Fibroblast of the conjunctiva (primary cell): Measurements from ENCODE around the gene CTNNA2.

Experiments used
- DNase-seq: peaks from one replicate; pipeline ENCODE4 v3.0.0-alpha.2; 2010; ENCODE audit warnings: low read depth

The CTNNA2 gene

DNA sequence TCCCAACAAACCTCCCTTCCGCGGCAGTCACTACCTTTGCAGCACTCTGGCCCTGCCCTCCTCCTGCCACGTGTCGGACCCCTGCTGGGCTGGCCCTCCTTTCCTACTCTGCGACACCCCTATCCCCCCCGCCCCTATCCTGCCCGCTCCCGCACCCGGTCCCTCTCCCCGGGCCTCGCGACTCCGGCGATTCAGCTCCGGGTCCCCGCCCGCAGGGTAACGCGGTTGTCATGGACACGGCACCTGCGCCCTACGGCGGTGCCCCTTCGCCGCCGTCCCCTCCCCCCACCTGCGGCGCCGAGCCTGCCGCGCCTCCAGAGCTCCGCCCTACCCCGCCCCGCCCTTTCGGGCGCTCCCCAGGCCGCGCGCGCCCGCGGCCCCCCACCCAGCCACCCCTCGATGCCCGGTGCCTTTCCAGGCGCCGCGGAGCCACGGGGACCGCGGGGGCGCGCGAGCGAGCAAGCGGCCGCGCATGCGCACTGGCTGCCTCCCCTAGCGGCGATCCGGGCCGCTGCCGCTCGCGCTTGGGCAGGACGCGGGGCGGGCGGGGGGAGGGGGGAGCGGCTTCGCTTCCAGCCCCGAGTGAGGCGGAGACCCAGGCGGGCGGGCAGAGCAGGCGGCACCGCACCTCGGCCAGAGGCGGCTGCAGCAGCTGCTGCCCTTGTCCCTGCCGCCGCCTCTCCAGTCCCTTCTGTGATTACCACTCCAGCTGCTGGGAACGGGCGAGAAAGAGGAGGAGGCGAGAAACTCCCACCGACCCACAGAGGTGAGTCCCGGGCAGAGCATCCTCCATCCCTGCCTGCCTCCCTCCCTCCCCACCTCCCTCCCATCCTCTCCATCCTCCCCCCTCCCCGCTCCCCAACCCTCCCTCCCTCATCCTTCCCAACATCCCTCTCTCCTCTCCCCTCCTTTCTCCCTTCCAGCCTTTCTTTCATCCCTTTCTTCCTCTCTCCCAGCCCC lies at the start of gene CTNNA2:
Gene CTNNA2 (plus strand): TSS at position 610 of the 960 bp plus-strand sequence.
- no peak for DNase-seq

DNA sequence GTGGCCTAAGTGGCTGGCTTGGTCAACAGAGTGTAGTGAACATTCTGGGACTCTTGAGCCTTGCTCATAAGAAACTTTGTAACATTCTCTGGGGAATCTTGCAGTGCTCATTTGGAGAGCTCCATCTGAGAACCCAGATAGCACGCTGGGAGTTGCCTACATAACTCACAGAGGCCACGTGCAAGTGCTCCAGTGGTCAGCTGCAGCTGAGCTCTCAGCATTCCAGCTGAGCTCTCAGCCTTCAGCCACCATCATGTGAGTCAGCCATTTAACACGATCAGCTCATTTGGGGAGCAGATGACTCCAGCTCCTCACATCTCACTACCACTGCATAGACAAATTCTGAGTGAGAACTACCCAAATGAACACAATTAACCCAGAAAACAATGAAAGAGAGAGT lies 25.5 kb upstream of the CTNNA2 start:
- no peak for DNase-seq

DNA sequence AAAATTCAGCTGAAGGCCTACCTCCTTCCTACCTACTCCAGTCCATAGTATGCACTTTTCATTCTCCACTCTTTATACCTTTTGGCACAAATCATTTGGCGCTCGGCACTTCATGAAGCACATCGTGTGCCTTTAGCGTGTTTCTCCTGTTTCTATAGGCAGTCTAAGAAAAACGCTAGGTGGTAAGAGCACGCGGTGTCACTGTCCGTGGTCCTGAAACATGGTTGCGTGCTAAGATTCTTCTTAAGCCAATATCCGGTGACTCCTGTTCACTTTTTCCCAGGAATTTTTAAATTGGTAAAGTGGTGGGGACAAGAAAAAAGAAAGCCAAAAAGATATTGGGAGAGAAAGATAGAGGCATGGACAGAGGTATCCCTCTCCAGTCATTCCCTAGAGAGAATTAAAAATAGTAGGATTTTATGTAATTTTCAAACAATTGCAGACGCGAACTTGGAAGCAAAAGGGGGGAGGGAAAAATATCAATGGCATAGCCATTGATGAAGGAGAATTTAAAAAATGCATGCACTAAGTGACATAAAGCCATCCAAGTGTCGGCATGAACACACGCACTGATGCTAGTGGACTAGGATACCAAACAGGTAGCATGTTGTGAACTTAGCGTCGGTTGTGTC lies 1.4 kb upstream of the CTNNA2 start:
- no peak for DNase-seq

DNA sequence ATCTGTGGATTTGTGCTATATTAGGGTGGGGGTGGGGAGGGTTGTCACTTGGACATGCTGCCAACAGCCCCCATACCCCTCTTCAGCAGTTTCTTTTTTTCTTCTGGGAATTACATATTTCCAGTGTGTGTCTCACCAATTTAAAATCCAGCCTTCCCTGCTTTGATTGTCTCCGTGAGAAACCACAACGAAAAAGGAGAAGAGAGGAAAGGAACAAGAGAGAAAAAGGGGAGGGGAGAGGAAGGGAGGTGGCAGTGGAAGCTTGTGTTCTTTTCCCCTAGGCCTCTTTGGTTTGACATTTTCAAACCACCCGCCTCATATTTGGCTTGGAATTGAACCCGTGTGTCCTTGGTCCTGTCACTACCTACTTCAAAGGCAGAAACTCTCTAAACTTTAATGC lies 860 bp downstream of the CTNNA2 start:
- DNase-seq, result no peak

DNA sequence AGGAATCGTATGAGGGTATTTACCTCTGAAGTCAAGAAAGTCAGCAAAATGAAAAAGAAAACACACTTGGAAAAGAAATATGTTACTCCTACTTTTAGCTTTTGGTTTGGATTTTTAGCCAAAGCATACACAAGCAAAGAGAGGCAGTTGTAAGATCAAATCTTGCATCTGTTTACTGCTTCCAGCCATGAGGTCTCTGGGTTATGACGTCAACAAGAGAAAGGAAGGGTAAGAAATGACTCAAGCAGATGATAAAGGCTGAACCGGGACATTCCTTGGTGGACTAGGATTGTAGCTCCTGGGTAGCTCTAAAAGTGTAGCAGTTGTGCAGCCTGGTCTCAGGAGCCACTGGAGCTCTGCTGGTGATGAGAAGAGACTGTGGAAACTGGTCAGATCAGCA lies 16.8 kb downstream of the CTNNA2 start:
- no peak for DNase-seq

DNA sequence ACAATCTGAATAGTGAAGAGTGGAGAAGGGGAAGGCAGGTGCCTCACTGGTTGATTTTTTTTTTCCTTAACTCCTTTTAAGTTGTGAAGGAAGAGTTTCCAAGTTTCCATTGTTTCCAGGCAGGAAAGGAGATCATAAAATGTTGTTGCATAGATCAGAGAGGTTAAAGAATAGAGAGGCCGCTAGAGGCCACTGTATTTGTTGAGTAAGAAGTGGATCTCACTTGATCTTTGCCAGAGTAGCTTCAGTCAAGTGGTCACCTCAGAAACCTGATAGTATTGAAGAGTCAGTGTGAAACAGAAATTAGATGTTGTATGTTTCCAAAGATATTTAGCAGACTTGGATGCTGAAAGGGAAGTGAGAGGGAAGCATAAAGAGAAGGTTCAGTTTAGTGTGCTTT lies 17.6 kb downstream of the CTNNA2 start:
- DNase-seq, result no peak

DNA sequence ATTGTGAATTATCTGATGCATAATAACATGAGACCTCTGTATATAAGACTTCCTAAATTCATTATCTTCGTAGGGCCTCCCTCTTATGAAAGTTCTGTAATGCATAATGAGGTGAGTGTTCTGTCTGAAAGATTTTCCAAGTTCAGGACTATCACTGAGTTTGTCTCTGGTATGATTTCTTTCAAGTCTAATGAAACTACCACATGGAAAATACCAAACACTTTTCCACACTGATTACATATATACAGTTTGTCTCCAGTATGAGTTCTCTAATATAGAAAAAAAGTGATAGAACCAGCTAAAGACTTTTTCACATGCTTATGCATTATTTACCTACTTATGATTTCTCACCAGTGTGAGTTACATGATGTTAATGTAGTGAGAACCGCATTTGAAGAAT lies 34.7 kb downstream of the CTNNA2 start:
- no peak for DNase-seq

DNA sequence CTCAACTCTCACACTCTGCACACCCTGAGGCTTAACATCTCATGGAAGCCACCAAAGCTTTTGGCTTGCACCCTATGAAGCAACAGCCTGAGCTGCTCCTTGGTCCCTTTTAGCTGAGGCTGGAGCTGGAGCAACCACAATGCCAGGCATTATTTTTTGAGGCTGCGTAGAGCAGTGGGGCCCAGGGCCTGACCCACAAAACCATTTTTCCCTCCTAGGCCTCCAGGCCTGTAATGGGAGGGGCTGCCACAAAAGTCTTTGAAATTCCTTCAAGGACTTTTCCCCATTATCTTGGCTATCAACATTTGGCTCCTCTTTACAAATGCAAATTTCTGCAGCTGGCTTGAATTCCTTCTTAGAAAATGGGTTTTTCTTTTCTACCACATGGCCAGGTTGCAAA lies 39.8 kb downstream of the CTNNA2 start:
- DNase-seq, result no peak

DNA sequence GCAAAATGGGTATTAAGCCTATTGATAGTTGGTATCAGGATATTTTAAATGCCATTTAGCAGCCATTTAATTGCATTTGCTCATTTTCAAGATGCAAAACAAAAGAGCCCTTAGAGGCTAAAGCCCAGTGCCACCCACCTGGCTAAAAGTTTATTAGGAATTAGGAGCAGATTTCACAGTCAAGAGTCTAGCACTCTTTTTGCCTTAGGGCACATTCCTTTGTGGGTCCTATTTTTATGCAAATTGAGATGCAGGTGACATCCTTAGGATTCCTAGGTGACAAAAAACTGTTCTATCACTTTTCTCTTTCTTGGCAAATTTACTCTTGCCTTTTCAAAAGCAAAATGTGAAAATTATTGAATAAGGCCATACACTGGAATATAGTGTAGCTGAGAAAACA lies 42.0 kb downstream of the CTNNA2 start:
- no peak for DNase-seq

DNA sequence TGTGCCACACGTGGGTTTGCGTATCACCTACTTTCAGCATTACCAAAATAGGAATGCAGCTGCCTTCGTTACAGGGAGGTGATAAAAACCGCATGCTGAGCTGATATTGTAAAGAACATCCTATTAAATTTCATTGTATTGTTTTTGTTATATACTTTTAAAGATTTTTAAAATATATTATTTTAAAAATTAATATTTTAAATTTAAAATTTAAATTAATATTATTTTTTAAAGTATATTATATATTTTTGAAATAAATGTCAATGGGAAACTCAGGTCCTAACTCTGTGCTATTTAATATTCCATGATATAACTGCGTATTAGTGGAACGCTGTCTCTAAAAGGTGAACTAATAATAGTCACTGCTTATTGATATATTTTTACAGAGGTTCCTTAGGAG lies 51.2 kb downstream of the CTNNA2 start:
- no peak for DNase-seq

DNA sequence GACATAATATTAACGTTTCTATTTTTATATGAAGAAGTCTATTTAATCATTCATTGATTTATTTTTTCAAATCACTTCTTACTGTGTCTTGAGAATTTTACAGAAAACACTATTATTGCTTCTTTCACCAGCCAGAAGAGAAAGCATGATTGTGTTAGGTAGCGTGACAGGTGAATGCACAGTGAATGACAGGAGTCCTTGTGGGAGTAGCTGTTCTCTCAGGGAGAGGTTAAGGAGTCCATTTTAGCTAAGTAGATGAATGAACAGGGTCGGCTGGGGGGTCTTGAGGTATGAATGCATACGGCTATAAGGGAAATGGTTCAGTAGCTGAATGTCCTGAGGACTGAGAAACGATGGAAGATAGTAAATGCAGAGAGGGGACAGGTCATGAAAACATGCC lies 56.2 kb downstream of the CTNNA2 start:
- no peak for DNase-seq

DNA sequence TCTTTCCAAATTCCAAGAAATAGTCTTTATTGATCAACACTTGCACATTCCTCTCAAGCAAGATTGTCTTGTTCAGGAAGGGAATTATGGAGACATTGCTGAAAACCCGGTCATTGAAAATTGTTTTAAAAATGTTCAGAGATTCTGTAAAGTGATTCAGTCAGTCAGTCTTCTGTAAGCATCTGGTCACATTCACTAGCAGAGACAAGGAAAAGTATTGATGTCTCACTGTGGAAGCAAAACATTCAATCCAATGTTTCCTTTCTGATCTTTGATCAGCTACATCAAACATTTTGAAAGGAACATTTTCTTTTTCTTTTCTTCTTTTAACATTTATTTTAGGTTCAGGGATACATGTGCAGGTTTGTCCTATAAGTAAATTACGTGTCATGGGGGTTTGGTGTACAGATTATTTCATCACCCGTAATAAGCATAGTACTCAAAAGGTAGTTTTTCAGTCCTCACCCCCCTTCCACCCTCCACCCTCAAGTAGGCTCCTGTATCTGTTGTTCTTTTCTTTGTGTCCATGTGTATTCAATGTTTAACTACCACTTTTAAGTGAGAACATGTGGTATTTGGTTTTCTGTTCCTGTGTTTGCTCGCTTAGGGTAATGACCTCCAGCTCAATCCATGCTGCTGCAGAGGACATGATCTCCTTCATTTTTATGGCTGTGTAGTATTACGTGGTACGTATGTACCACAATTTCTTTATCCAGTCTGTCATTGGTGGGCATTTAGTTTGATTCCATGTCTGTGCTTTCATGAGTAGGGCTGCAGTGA lies 61.2 kb downstream of the CTNNA2 start:
- no peak for DNase-seq

DNA sequence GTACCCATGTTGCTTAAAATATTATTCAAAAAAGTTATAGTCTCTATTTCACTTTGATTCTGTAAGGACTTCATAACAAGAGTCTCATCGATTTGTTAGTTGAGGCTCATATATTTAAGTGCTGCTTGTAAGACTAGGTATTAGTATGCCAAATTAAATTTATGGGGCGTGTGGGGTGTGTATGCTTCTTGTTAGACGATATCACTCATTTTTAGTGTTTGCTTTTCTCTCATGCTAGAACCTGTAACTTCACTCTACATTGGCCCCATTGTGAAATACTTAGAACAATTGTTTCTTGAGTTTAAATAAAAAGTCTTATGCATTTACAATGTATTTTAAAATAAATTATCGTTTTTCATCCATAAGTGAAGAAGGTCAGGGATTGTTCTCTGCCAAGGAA lies 63.6 kb downstream of the CTNNA2 start:
- no peak for DNase-seq

DNA sequence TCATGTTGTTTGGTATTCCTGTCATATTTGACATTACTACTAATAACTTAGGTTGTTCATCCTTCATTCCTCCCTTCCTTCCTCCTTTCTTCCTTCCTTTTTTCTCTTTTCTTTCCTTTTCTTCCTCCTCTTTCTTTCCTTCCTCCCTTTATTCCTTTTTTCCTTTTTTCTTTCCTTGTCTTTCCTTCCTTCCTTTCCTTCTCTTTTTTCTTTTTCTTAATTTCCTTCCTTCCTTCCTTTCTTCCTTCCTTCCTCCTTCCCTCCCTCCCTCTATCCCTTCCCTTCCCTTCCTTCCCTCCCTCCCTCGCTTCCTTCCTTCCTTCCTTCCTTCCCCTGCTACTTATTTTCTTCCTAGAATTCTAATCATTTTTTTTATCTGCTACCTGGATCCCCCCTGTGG lies 66.1 kb downstream of the CTNNA2 start:
- no peak for DNase-seq

DNA sequence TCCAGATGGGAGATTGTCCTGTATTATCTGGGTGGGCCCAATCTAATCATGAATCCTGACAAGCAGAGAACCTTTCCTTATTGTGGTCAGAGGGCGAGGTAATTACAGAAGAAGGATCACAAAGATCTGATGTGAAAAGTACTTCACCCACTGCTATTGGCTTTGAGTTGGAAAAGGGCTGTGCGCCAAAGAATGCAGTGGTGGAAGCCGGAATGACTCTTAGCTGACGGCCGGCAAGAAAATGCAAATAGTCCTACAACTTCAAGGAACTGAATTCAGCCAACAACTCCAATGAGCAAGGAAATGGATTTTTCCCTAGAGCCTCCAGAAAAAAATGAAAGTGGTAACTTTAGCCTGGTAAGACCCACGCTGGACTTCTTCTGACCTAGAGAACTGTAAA lies 67.3 kb downstream of the CTNNA2 start:
- DNase-seq, result no peak

DNA sequence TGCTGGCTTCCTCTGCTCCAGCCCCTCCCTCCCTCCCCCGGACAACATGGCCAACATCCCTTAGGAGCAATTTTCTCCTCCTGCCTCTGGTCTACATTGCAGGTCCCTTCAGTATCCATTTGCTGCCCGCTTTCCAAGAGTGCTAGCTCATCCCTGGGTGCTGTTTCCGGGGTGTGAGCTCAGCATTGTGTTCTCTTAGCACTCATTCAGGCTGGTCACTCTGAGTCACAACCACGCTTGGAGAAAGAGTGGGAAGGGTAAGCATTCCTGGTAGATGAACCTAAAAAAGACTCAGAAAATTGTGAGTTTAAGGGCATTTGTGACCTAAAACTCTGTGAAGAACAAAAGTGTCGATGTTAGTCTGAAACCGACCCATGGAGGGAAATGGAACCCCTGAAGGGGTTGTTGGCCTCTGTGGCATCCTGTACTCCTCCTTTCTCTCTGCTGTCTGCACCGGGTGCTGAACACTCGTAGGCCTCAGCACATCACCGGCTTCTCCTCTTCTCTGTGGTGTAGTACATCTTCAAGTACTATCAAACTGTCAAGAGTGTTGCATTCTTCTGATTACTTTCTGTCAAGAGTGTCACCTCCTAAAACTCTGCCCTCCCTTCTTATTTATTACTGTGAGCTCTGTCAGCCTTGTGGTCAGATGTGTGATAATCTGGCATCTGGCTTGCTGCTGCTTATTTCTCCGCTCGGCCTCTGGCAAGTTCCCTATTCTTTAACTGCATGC lies 73.0 kb downstream of the CTNNA2 start:
- no peak for DNase-seq

DNA sequence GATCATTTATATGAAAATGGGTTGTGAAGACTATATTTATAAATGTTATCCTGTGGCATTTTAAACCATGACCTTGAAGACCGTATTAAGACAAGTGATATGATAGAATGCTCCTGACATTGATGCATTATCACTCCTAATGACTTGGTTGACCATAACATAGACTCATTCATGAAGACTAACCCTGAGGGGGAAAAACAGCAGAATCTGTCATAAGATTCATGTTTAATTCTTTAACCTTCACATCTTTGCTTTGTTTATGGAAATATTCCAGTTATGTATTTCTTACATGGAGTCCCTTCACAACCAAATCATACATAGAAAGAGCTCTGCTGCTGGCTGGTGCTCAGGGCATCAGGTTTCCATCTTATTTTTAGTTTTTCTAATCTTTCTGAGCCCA lies 78.4 kb downstream of the CTNNA2 start:
- no peak for DNase-seq

DNA sequence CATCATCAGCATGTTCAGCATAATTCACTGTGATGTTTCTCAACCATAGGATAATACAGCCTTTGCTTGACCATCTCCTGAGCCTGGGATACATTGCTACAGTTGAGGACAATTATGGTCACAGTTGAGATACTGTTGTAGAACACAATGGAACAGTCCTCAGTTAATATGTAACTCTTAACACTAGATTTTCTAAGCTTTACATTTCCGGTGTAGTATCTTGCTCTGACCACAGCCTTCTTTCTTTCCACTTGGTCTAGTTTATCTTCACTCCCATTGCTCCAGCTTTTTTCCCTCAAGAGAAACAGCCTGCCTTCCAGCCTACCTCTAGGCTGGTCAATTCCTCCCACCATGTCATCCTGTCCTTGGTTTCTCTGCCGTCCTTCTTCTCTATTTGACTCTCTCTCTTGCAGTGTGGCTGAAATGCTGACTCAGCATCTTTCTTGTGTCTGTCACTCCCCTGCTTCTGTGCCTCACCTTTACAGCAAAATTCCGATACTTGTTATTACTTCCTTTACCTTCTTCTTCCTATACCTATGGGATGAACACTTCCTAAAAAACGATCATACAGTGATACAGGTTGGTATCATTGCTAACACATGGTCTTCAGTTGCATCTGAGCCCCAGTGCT lies 80.5 kb downstream of the CTNNA2 start:
- DNase-seq, result no peak

DNA sequence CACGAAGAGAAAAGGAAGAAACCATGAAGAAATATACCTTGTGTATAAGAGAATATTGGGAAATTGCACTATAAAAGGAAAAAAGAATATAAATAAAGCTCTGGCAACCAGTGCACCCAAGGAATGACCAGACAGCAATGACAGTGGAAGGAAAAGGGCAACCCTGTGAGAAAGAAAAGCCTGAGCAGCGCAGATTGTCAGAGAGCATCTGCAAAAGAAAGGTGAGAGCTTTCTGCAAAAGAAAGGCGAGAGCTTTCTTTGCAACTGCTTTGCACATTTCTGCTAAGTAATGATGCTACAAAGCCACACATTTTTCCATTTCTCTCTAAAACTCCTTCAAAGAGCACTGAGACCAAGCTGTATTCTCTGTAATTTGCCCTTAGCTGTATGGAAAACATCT lies 83.6 kb downstream of the CTNNA2 start:
- DNase-seq, result no peak

DNA sequence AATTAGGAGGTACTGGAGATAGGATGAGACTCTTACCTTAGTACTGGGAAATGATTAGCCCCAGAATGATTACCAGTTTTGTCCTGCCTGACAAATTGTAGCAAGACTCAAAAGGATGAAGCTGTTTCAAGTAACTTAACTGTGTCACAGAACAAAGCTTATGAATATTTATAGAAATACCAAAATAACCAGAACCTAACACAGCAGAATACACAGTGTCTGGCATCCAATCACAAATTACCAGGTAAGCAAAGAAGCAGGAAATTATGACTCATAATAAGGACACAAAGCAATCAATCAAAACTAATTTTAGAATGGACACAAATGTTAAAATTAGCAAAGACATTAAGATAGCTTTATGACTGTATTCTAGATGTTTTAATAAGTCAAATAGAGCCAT lies 91.9 kb downstream of the CTNNA2 start:
- no peak for DNase-seq

DNA sequence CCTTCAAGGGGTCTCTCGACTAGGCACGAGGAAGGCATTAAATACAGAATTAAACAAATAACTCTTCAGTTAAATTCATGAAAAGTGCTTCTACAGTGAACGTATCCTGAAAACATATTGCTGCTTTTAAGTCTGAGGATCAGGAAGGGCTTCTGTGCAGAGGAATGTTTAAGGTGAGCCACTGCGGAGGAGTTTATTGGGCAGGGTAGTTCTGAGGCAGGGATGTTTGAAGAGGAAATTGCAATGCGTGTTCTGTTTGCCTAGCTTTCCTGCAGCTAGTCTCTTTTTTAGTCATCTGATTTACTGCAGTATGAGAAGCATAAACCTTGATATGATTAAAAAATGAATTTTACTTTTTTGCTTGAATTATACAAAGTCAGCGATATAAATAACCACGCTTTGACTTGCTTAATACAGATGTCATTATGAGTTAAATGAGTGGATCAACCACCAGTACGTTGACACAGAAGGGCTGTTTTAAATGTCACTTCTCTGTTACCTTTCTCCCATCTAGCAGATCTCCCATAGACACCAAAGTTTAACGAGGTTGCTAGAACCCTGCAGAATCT lies 98.7 kb downstream of the CTNNA2 start:
- DNase-seq, result no peak
